Adrenal gland (tissue), 5 donors: Measurements from ENCODE around the gene BICD1.

Source experiments
- POLR2A ChIP-seq, 2 donors: fragments of 450-650 bp; IDR thresholded peaks; one replicate each; pipeline ENCODE4 v1.6.1; 2017; ENCODE audit warnings: antibody characterized with exemption in 2 of 2, mild to moderate bottlenecking in 2 of 2, moderate library complexity in 1 of 2
- TF ChIP-seq, protein P1 (sequence below), 6 experiments: fragments of 450-650 bp in 4 of 6; fragments of 200-600 bp in 2 of 6; sonication (generic) in 1 of 6; IDR thresholded peaks; 1 replicate in 5 of 6; 2 replicates in 1 of 6; pipeline versions ENCODE4 v1.5.1 to v1.8.0; 2016 to 2021; ENCODE audit warnings: antibody characterized with exemption in 6 of 6, mild to moderate bottlenecking in 2 of 6, moderate library complexity in 1 of 6
- donor health status: DM: no; HTN: no; CAD: no.

DNA sequence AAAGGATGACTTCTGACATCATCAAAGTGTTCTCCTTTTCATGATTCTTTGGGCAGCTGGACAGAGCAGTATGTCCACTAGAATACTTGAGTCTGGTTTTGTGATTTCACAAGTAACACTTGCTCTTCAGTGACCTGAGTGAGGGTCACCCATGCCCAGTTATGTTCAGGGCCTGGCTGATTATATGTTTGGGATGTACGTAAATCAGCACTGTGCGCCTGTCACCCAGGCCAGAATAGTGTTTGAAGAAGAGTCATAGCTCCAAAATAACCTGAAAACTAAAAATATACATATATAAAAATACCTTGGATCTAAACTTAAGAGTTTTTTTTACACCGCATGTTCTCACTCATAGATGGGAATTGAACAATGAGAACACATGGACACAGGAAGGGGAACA, 3.8 kb downstream of the BICD1 start:
- TF ChIP-seq POLR2A (IDR thresholded peaks at IDR 0.05) = no peak
- TF ChIP-seq, protein P1, sequence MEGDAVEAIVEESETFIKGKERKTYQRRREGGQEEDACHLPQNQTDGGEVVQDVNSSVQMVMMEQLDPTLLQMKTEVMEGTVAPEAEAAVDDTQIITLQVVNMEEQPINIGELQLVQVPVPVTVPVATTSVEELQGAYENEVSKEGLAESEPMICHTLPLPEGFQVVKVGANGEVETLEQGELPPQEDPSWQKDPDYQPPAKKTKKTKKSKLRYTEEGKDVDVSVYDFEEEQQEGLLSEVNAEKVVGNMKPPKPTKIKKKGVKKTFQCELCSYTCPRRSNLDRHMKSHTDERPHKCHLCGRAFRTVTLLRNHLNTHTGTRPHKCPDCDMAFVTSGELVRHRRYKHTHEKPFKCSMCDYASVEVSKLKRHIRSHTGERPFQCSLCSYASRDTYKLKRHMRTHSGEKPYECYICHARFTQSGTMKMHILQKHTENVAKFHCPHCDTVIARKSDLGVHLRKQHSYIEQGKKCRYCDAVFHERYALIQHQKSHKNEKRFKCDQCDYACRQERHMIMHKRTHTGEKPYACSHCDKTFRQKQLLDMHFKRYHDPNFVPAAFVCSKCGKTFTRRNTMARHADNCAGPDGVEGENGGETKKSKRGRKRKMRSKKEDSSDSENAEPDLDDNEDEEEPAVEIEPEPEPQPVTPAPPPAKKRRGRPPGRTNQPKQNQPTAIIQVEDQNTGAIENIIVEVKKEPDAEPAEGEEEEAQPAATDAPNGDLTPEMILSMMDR (IDR thresholded peaks at IDR 0.05) = no peak
